Gastroesophageal sphincter (tissue), 4 donors: Measurements from ENCODE around the gene LRP1B. TPM values are rescaled to one million over a fixed set of nuclear protein-coding genes. Genes with fewer than 3 reads are reported as not detected.

ENCODE experiments used
- ATAC-seq: fragments of 150-250 bp; one replicate; pipeline ENCODE4 v1.9.1; 2016; ENCODE audit warnings: mild to moderate bottlenecking, moderate library complexity
- H3K27ac ChIP-seq, 4 donors: fragments of 200-600 bp; sonication (generic) in 3 of 4; 1 replicate in 3 of 4; 2 replicates in 1 of 4; pipeline ENCODE4 v1.5.1; 2016 to 2019
- H3K27me3 ChIP-seq: fragments of 200-600 bp; sonication (generic); one replicate; pipeline ENCODE4 v1.5.1; 2019
- H3K36me3 ChIP-seq, 2 donors: fragments of 200-600 bp; sonication (generic); one replicate each; pipeline ENCODE4 v1.5.1; 2019; ENCODE audit warnings: control low read depth in 1 of 2
- H3K4me1 ChIP-seq, 3 donors: fragments of 200-600 bp; sonication (generic); 1 replicate in 2 of 3; 2 replicates in 1 of 3; pipeline ENCODE4 v1.5.1; 2016 to 2019; ENCODE audit warnings: control low read depth in 2 of 3
- H3K4me3 ChIP-seq, 2 donors: fragments of 200-600 bp; sonication (generic); one replicate each; pipeline ENCODE4 v1.5.1; 2019; ENCODE audit warnings: mild to moderate bottlenecking in 1 of 2, moderate library complexity in 1 of 2
- H3K9me3 ChIP-seq, 3 donors: fragments of 200-600 bp; sonication (generic); one replicate each; pipeline ENCODE4 v1.5.1; 2017 to 2019; ENCODE audit warnings: control low read depth in 2 of 3
- EP300 ChIP-seq: sonication (generic); formaldehyde crosslinking; IDR thresholded peaks from one replicate; pipeline ENCODE4 v1.6.1; 2017; ENCODE audit warnings: antibody characterized with exemption, mild to moderate bottlenecking
- POLR2A ChIP-seq, 2 donors: fragments of 450-650 bp; IDR thresholded peaks; one replicate each; pipeline ENCODE4 v1.6.1; 2017; ENCODE audit warnings: antibody characterized with exemption in 2 of 2, mild to moderate bottlenecking in 2 of 2, moderate library complexity in 1 of 2
- POLR2AphosphoS5 ChIP-seq: sonication (generic); formaldehyde crosslinking; IDR thresholded peaks from one replicate; pipeline ENCODE4 v1.6.1; 2017; ENCODE audit warnings: antibody characterized with exemption
- WGBS, 2 donors: methylation state at CpG; one replicate each; pipeline ENCODE4 v1.1.5; 2018; ENCODE audit warnings: low coverage in 1 of 2; 5-methylcytosine and 5-hydroxymethylcytosine counted together
- total RNA-seq, 4 donors: library from RNA; depleted of rRNA; stranded (reverse); fragments of >200 nt; gene quantifications; one replicate each; pipeline ENCODE4 v1.1.0, GENCODE V29; 2016
- TF ChIP-seq, protein P1 (sequence below), 4 experiments: fragments of 200-600 bp in 2 of 4; fragments of 450-650 bp in 2 of 4; sonication (generic) in 1 of 4; IDR thresholded peaks; one replicate each; pipeline ENCODE4 v1.5.1; 2017 to 2019; ENCODE audit warnings: antibody characterized with exemption in 4 of 4, mild to moderate bottlenecking in 2 of 4, moderate library complexity in 2 of 4

LRP1B gene
- total RNA-seq, 4 donors from 2014 or later, result 0.27 to 20.7 (median 3.2) TPM

DNA sequence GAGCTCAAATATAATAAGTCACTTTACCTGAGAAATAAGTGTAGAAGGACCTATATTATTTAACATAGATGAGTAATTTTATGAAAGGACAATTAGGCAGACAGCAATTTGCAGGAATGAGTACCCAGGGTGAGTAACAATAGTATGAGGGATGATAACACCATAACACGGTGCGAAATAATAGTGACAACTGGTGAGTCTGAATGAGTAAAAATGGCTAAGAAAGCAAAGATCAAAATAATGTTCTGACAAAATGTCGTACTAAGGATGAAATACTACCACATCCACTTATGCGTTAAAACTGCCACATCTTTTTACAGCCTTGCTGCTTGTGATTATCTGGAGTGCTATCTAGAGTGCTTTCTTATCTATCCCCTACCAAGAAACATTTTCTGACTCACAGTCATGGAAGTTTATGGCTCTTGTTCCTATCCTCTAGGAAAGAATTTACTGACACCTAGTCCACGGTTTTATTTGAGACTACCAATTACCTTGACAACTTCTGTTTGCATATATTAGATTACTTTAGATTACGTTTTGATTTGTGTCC lies 929.7 kb downstream of the LRP1B start:
- Histone ChIP-seq H3K27ac (no peak overlapping the region), H3K27me3 (no peaks in the 10 kb centered on the region), H3K36me3 (no peaks in the 10 kb centered on the region), H3K4me1 (no peaks in the 10 kb centered on the region), H3K4me3 (no peak overlapping the region), H3K9me3 (no peaks in the 10 kb centered on the region)
- ATAC-seq, result no peak
- whole genome bisulfite sequencing, 2 donors, result 62 to 64% methylated on average over 6 of the region's 6 CpGs
- no peak for TF ChIP-seq POLR2A (IDR thresholded peaks at IDR 0.05)
- TF ChIP-seq, protein P1, sequence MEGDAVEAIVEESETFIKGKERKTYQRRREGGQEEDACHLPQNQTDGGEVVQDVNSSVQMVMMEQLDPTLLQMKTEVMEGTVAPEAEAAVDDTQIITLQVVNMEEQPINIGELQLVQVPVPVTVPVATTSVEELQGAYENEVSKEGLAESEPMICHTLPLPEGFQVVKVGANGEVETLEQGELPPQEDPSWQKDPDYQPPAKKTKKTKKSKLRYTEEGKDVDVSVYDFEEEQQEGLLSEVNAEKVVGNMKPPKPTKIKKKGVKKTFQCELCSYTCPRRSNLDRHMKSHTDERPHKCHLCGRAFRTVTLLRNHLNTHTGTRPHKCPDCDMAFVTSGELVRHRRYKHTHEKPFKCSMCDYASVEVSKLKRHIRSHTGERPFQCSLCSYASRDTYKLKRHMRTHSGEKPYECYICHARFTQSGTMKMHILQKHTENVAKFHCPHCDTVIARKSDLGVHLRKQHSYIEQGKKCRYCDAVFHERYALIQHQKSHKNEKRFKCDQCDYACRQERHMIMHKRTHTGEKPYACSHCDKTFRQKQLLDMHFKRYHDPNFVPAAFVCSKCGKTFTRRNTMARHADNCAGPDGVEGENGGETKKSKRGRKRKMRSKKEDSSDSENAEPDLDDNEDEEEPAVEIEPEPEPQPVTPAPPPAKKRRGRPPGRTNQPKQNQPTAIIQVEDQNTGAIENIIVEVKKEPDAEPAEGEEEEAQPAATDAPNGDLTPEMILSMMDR (IDR thresholded peaks at IDR 0.05), result no peak
- TF ChIP-seq POLR2AphosphoS5, result no peak
- no peak for TF ChIP-seq EP300

DNA sequence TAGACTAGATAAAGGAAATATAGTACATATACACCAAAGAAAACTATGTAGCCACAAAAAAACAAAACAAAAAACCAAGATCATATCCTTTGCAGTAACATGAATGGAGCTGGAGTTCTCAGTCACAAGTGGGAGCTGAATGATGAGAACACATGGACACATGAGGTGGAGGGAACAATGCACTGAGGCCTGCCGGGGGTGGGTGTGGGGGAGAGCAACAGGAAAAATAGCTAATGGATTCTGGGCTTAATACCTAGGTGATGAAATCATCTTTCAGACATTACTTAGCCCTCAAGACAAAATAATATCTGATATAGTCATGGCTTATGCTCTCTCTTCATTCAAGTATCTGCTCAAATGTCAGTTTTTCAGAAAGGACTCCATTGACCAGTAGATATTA lies 930.6 kb downstream of the LRP1B start:
- no peaks in the 10 kb centered on the region for H3K9me3 ChIP-seq
- no peaks in the 10 kb centered on the region for H3K27me3 ChIP-seq
- H3K4me3 ChIP-seq, result no peak overlapping the region
- no peaks in the 10 kb centered on the region for H3K4me1 ChIP-seq
- no peak overlapping the region for H3K27ac ChIP-seq
- H3K36me3 ChIP-seq, result no peaks in the 10 kb centered on the region
- TF ChIP-seq POLR2AphosphoS5 (no peak), POLR2A (IDR thresholded peaks at IDR 0.05) (no peak), EP300 (no peak)
- TF ChIP-seq, protein P1 (IDR thresholded peaks at IDR 0.05), result no peak
- ATAC-seq, result no peak
- 83% methylated on average over 1 of the region's 1 CpG; no CpG with 5 or more reads in 1 of the 2 donors for WGBS, 2 donors

DNA sequence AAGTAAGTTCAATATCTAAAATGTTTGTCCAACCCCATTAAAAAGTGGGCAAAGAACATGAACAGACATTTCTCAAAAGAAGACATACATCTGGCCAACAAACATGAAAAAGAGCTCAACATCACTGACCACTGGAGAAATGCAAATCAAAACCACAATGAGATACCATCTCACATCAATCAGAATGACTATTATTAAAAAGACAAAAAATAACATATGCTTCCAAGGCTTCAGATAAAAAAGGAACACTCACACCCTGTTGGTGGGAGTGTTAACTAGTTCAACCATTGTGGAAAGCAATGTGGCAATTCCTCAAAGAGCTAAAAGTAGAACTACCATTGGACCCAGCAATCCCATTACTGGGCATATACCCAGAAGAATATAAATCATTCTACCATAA lies 931.1 kb downstream of the LRP1B start:
- Histone ChIP-seq H3K36me3 (no peaks in the 10 kb centered on the region), H3K4me3 (no peak overlapping the region), H3K4me1 (no peaks in the 10 kb centered on the region), H3K27me3 (no peaks in the 10 kb centered on the region), H3K9me3 (no peaks in the 10 kb centered on the region), H3K27ac (no peak overlapping the region)
- ATAC-seq, result no peak
- TF ChIP-seq POLR2AphosphoS5 (no peak), POLR2A (IDR thresholded peaks at IDR 0.05) (no peak), EP300 (no peak)
- TF ChIP-seq, protein P1 (IDR thresholded peaks at IDR 0.05), result no peak

DNA sequence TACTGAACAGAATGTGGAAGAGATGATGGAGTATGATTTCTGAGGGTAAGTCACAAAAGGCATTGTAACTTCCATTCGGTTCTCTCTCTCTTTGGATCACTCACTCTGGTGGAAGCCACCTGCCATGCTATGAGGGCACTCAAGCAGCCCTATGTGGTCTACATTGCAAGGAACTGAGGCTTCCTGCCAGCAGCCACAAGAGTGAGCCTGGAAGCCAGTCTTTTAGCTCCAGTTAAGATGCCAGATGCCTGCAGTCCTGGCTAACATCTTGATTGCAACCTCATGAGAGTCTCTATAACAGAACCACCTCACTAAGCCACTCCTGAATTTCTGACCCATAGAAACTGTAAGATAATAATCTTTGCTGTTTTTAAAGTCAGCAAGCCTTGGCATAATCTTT lies 935.7 kb downstream of the LRP1B start:
- Histone ChIP-seq H3K27ac (no peak overlapping the region), H3K36me3 (no peaks in the 10 kb centered on the region), H3K9me3 (no peaks in the 10 kb centered on the region), H3K4me1 (no peaks in the 10 kb centered on the region), H3K27me3 (no peaks in the 10 kb centered on the region), H3K4me3 (no peak overlapping the region)
- WGBS, 2 donors, result 100% methylated on average over 1 of the region's 1 CpG
- TF ChIP-seq, protein P1 (IDR thresholded peaks at IDR 0.05), result no peak
- TF ChIP-seq POLR2A (IDR thresholded peaks at IDR 0.05), result no peak
- TF ChIP-seq EP300, result no peak
- TF ChIP-seq POLR2AphosphoS5, result no peak
- ATAC-seq, result no peak

DNA sequence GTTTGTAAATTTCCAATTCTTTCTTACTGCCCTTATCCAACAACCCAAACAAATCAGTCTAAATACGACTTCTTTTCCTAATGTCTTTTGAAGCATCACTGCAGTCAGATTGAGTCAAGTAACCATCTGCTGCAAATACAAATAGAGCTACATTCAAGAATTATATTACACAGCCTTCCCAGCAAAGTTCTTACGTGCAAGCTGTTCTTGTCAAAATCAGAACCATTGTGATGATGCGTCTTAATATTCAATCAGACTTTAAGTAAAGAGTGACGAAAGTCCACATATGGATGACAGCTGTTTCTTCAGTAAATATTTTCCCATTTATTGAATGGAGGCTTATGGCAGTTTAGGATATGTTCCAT lies 943.8 kb downstream of the LRP1B start:
- Histone ChIP-seq H3K4me3 (no peak overlapping the region), H3K27me3 (no peaks in the 10 kb centered on the region), H3K4me1 (no peaks in the 10 kb centered on the region), H3K36me3 (no peaks in the 10 kb centered on the region), H3K27ac (no peak overlapping the region), H3K9me3 (no peaks in the 10 kb centered on the region)
- TF ChIP-seq POLR2AphosphoS5 (no peak), POLR2A (IDR thresholded peaks at IDR 0.05) (no peak), EP300 (no peak)
- TF ChIP-seq, protein P1 (IDR thresholded peaks at IDR 0.05), result no peak
- ATAC-seq, result no peak
- WGBS, 2 donors, result 25 to 39% methylated on average over 4 of the region's 4 CpGs
